Measurements from ENCODE around the gene MTOR.
A peak's percentile ranks its signal among the peaks of the same experiment; 100 is the strongest.

The MTOR gene

GRCh38 chr1:11131816-11132215 is 130.5 kb downstream of the MTOR start:
- Histone ChIP-seq H4K20me1 (0 out of 2 replicates have a peak, but pooled peaks cover 8% of the 10 kb centered on the region), H3K4me3 (no peak overlapping the region), H3K4me2 (no peak overlapping the region), H3K27ac (no peak overlapping the region), H3K4me1 (0 out of 2 replicates have a peak, but pooled peaks cover 6% of the 10 kb centered on the region), H3K9me3 (no peaks in the 10 kb centered on the region), H3K27me3 (no peaks in the 10 kb centered on the region), H3K9ac (no peak overlapping the region), H3K36me3 (peaks cover 97% of the 10 kb centered on the region)
- TF ChIP-seq Cebpa-rat (IDR thresholded peaks at IDR 0.05), result no peak

GRCh38 chr1:11130406-11130805 is 131.9 kb downstream of the MTOR start:
- Histone ChIP-seq H3K4me2 (no peak overlapping the region), H3K27me3 (no peaks in the 10 kb centered on the region), H3K9ac (no peak overlapping the region), H4K20me1 (0 out of 2 replicates have a peak, but pooled peaks cover 8% of the 10 kb centered on the region), H3K27ac (no peak overlapping the region), H3K4me3 (no peak overlapping the region), H3K4me1 (0 out of 2 replicates have a peak, but pooled peaks cover 6% of the 10 kb centered on the region), H3K36me3 (peaks cover 97% of the 10 kb centered on the region), H3K9me3 (no peaks in the 10 kb centered on the region)
- TF ChIP-seq Cebpa-rat (IDR thresholded peaks at IDR 0.05), result no peak

- H4K20me1 ChIP-seq, result 0 out of 2 replicates have a peak, but pooled peaks cover 8% of the 10 kb centered on the region
- no peaks in the 10 kb centered on the region for H3K27me3 ChIP-seq
- no peaks in the 10 kb centered on the region for H3K9me3 ChIP-seq
- 0 out of 2 replicates have a peak, but pooled peaks cover 6% of the 10 kb centered on the region for H3K4me1 ChIP-seq
- TF ChIP-seq Cebpa-rat (IDR thresholded peaks at IDR 0.05), result no peak
- H3K9ac ChIP-seq, result no peak overlapping the region
- H3K4me2 ChIP-seq, result no peak overlapping the region
- no peak overlapping the region for H3K4me3 ChIP-seq
- H3K36me3 ChIP-seq, result peaks cover 100% of the 10 kb centered on the region
- H3K27ac ChIP-seq, result no peak overlapping the region
Measured at GRCh38 chr1:11129649-11130390, 132.5 kb downstream of the MTOR start.

- Histone ChIP-seq H3K27me3 (no peaks in the 10 kb centered on the region), H3K27ac (no peak overlapping the region), H3K9me3 (no peaks in the 10 kb centered on the region), H3K4me1 (no peaks in the 10 kb centered on the region), H3K9ac (no peak overlapping the region), H3K4me3 (no peak overlapping the region), H4K20me1 (0 out of 2 replicates have a peak, but pooled peaks cover 8% of the 10 kb centered on the region), H3K36me3 (peaks cover 100% of the 10 kb centered on the region), H3K4me2 (no peak overlapping the region)
- no peak for TF ChIP-seq Cebpa-rat (IDR thresholded peaks at IDR 0.05)
Measured at GRCh38 chr1:11126569-11126968, 135.8 kb downstream of the MTOR start.

- H3K36me3 ChIP-seq, result peaks cover 100% of the 10 kb centered on the region
- H3K27me3 ChIP-seq, result no peaks in the 10 kb centered on the region
- H3K4me3 ChIP-seq, result no peak overlapping the region
Measured at GRCh38 chr1:11125931-11126330, 136.4 kb downstream of the MTOR start.

GRCh38 chr1:11124965-11125364 is 137.4 kb downstream of the MTOR start:
- H3K4me3 ChIP-seq, result no peak overlapping the region
- 0 out of 2 replicates have a peak, but pooled peaks cover 1% of the 10 kb centered on the region for H4K20me1 ChIP-seq
- no peak for TF ChIP-seq Cebpa-rat (IDR thresholded peaks at IDR 0.05)
- no peaks in the 10 kb centered on the region for H3K4me1 ChIP-seq
- H3K27ac ChIP-seq, result no peak overlapping the region
- H3K27me3 ChIP-seq, result no peaks in the 10 kb centered on the region
- H3K9me3 ChIP-seq, result no peaks in the 10 kb centered on the region
- H3K36me3 ChIP-seq, result peaks cover 100% of the 10 kb centered on the region
- H3K4me2 ChIP-seq, result no peak overlapping the region
- H3K9ac ChIP-seq, result no peak overlapping the region

More at GRCh38 chr1:11125931-11126330, 136.4 kb downstream of the MTOR start:
- Histone ChIP-seq H3K9ac (no peak overlapping the region), H4K20me1 (0 out of 2 replicates have a peak, but pooled peaks cover 8% of the 10 kb centered on the region), H3K4me1 (no peaks in the 10 kb centered on the region), H3K9me3 (no peaks in the 10 kb centered on the region), H3K27ac (no peak overlapping the region), H3K4me2 (no peak overlapping the region)
- no peak for TF ChIP-seq Cebpa-rat (IDR thresholded peaks at IDR 0.05)

GRCh38 chr1:11116318-11116717 is 146.0 kb downstream of the MTOR start:
- no peak overlapping the region for H3K27ac ChIP-seq
- H3K9ac ChIP-seq, result no peak overlapping the region
- no peak overlapping the region for H3K4me3 ChIP-seq
- no peak overlapping the region for H3K4me2 ChIP-seq
- no peaks in the 10 kb centered on the region for H3K4me1 ChIP-seq
- H3K27me3 ChIP-seq, result no peaks in the 10 kb centered on the region
- no peak for TF ChIP-seq Cebpa-rat (IDR thresholded peaks at IDR 0.05)
- H4K20me1 ChIP-seq, result no peaks in the 10 kb centered on the region; the same call in 1 of the 2 replicates
- H3K9me3 ChIP-seq, result no peaks in the 10 kb centered on the region
- H3K36me3 ChIP-seq, result peaks cover 96% of the 10 kb centered on the region

- peaks cover 96% of the 10 kb centered on the region for H3K36me3 ChIP-seq
Measured at GRCh38 chr1:11114966-11115365, 147.4 kb downstream of the MTOR start.

GRCh38 chr1:11109047-11109760 is 153.1 kb downstream of the MTOR start:
- Histone ChIP-seq H3K4me1 (no peaks in the 10 kb centered on the region), H3K9ac (no peak overlapping the region), H3K9me3 (no peaks in the 10 kb centered on the region), H4K20me1 (no peaks in the 10 kb centered on the region; the same call in 1 of the 2 replicates), H3K4me2 (no peak overlapping the region), H3K27ac (no peak overlapping the region), H3K4me3 (no peak overlapping the region), H3K27me3 (no peaks in the 10 kb centered on the region), H3K36me3 (peaks cover 86% of the 10 kb centered on the region)
- no peak for TF ChIP-seq Cebpa-rat (IDR thresholded peaks at IDR 0.05)

More at GRCh38 chr1:11114966-11115365, 147.4 kb downstream of the MTOR start:
- no peaks in the 10 kb centered on the region for H3K27me3 ChIP-seq
- no peaks in the 10 kb centered on the region; the same call in 1 of the 2 replicates for H4K20me1 ChIP-seq
- no peak overlapping the region for H3K27ac ChIP-seq
- no peak overlapping the region for H3K9ac ChIP-seq
- H3K4me1 ChIP-seq, result no peaks in the 10 kb centered on the region
- H3K4me2 ChIP-seq, result no peak overlapping the region
- H3K9me3 ChIP-seq, result no peaks in the 10 kb centered on the region
- no peak overlapping the region for H3K4me3 ChIP-seq
- no peak for TF ChIP-seq Cebpa-rat (IDR thresholded peaks at IDR 0.05)

- Histone ChIP-seq H3K27ac (no peak overlapping the region), H4K20me1 (no peaks in the 10 kb centered on the region; the same call in 1 of the 2 replicates), H3K4me3 (no peak overlapping the region), H3K9ac (0 out of 2 replicates have a peak overlapping the region, but pooled peaks have one; percentile 19), H3K36me3 (peaks cover 70% of the 10 kb centered on the region), H3K4me1 (no peaks in the 10 kb centered on the region), H3K9me3 (no peaks in the 10 kb centered on the region), H3K27me3 (no peaks in the 10 kb centered on the region), H3K4me2 (no peak overlapping the region)
- no peak for TF ChIP-seq Cebpa-rat (IDR thresholded peaks at IDR 0.05)
Measured at GRCh38 chr1:11107599-11107998, 154.8 kb downstream of the MTOR start.

Measured in BLaER1 (cell line).